ENCODE data around the gene SNX14.

SNX14 gene

DNA sequence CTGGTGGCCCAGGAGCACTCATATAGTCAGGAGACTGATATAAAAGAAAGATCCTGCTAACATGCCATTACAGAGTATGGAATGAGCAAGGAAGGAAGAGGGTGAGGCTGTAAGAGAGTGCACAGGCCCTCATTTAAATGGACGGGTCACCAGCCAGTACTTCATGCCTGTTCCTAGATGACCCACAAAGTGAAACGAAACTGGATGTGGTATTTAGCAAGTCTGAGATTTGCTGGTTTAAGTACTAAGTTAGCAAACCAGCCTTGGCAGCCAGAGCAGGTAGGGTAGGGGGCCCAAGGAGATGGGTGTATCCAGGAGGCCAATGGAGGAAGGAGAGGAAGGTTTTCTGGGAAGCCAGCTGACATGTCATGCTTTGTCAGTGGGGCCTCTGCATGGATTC lies 127.9 kb downstream of the SNX14 start:
- in situ Hi-C loops (cut with HindIII; ENCODE audit: low sequenced_read_pairs) = loop anchor here (10.0 kb wide), 1 partner anchor 209 kb away; no protein-coding TSS in a partner anchor

DNA sequence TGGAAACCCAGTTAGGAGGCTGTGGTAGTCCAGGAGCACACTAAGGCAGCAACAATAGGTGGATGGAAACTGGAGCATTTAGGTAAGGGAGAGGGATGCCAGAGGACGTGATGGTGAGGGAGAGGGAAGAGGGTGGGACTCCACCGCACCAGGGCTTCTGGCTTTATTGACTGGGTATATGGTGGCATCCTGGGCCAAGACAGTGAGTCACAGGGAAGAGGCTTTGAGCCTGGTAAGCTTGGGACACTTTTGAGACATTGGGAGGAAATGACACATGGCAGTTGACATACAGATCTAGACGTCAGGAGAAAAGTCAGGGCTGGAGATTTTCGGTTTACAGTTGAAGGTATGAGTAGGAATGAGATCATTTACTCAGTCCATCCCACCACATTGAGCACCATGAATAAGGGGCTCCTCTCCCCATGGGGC lies 128.9 kb downstream of the SNX14 start:
- in situ Hi-C loops (cut with HindIII; ENCODE audit: low sequenced_read_pairs) = loop anchor here (10.0 kb wide), 1 partner anchor 210 kb away; no protein-coding TSS in a partner anchor

DNA sequence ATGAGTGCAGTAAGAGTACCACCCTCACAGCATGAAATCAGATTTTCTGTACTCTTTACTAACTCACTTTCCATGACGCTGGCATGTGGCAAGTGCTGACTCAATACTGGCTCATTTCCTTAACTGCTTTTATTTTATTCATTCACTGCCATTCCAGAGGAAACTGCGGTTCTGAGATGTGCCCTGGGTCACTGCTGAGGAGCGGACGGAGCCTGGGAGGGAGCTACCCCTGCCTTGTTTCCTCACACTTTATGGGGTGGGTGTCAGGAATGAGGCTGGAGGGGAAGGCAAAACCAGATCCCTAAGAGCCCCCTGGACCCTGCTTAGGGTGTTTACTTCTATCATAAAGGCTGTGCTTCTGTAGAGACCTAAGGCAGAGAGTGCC lies 129.4 kb downstream of the SNX14 start:
- in situ Hi-C loops (cut with HindIII; ENCODE audit: low sequenced_read_pairs) = loop anchor here (10.0 kb wide), 1 partner anchor 211 kb away; no protein-coding TSS in a partner anchor

DNA sequence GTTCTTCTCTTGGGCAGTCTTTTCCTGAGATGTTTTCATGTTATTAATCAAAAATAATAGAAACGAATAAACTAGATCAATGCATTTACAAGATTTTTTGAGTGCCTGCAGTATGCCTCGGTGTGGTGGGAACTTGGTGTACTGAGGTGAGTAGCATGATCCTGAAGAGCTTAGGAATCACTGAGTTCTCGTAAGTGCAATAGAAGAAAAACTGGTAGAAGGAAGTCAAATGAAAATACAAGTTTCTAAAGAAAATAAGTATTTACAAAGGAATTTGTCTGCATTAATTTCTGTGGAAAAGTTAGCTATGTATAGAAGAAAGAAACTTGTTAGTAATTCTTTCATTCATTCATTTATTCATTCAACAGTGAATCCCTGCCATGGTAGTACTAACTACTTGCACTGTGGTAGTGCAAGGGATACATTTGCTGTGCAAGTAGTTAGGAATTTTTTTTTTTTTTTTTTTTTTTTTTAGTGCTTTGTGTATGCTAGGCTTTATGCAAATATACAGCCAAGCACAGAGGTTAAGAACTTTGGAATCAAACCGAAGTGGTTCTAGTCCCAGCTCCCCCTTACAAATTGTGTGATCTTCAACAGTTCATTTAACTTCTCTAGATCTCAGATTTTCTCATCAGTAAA lies 129.9 kb downstream of the SNX14 start:
- in situ Hi-C loops (cut with HindIII; ENCODE audit: low sequenced_read_pairs) = loop anchor here (10.0 kb wide), 1 partner anchor 211 kb away; no protein-coding TSS in a partner anchor

DNA sequence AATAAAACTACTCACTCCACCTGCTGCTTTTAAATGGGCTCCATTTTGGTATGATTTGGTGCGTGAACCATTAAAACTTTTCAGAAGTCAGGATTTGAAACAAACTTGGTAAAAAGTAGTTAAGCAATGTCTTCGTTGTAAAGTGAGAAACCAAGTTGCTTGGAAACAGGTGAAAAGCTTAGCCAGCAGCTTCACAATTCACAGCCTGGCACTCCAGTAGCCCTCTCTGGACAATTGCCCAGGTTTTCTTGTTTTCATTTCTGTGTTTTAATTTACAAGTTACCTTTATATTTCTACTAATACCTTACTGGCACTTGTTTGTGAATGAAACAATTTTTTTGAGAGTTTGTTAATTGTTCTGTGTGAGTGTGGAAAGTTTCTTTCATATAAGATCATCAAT lies 131.0 kb downstream of the SNX14 start:
- in situ Hi-C loops (cut with HindIII; ENCODE audit: low sequenced_read_pairs) = loop anchor here (10.0 kb wide), 1 partner anchor 212 kb away; no protein-coding TSS in a partner anchor

DNA sequence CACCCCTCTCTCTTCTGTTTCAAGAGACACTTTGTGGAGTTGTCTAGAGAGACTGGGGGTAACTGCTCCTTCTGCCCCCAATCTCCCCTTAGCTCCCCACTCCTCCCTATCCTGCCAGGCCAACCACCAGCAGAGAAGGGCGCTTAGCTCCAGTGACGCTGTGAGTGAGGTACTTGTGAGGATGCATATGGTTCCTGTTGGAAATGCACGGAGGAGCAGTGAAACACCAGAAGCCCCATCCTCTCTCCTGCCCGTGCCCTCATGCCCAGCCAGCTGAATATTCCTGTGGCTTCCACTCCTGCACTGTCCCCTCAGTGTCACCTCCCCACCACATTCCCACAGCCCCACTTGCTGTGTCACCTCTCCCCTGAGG lies 131.9 kb downstream of the SNX14 start:
- in situ Hi-C loops (cut with HindIII; ENCODE audit: low sequenced_read_pairs) = loop anchor here (10.0 kb wide), 1 partner anchor 213 kb away; no protein-coding TSS in a partner anchor

DNA sequence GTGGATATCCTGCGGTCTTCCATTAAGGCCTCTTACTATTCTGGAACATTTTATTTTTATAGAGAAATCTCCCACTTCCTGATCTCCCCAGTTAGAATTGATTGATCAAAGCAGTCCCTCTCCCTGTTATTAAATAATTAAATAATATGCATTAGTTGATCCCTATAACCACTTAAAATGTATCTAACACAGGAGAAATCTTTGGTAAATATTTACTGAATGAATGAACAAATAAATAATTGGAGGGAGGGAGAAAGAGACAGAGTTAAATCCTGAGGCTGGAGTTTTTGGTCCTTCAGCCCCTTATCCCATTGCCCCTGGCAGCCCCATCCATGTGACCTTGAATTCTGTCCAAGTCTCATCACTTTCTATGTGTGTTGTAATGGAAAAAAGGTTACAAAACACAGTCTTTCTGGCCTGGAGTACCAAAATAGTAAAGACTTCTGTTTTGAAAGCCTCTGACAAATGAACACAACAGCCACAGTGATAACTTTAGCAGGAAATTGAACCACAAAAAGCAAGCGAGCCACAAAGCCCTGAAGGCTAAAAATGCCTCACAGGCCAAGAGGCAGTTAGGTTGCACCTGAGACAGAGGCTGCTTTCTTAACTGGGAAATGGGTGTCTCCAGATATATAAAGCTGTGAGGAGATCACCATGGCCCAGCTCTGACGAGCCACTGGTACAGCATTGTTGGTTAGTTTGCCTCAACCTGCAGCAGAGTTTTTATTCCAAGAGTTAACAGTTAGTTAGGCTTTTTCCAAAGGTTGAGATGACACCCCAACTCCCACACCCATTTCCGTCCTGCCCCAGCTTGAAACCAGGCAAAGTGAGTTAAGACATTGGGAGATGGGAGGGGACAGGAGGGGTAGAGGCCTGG lies 132.5 kb downstream of the SNX14 start:
- in situ Hi-C loops (cut with HindIII; ENCODE audit: low sequenced_read_pairs) = loop anchor here (10.0 kb wide), 1 partner anchor 214 kb away; no protein-coding TSS in a partner anchor

DNA sequence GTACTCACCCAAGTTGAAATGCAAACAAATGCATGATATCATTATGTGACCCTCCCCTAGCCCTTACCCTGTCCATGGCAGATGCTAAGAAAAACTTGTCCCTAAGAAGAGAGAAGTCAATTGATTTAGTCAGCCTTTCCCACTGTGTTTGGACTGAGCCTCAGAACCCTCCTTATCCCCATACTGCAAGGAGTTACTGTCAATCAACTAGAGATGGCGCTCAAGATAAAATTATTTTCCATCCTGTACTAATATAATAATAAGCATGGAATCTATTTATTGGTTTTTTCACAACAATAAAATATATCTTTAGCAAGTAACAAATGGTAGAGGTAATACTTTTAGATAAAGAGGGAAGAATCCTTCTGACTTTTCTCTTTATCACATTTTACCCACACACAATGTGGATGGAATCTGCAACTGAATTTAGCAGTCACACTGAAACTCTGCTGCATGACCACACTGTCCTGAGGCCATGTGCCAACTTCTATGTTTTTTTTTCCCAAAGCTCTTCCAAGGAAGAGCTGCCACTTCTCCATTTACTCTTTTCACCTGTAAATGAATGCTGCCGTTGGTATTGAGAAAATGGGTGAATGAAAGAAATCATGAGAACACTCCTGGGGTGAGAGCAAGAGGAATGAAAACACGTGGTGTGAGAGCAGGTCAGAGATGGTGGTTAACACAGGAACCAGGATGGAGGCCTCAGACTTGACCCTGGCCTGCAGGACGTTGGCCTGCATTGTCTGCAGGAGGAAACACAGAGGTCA lies 133.3 kb downstream of the SNX14 start:
- in situ Hi-C loops (cut with HindIII; ENCODE audit: low sequenced_read_pairs) = loop anchor here (10.0 kb wide), 1 partner anchor 214 kb away; no protein-coding TSS in a partner anchor

DNA sequence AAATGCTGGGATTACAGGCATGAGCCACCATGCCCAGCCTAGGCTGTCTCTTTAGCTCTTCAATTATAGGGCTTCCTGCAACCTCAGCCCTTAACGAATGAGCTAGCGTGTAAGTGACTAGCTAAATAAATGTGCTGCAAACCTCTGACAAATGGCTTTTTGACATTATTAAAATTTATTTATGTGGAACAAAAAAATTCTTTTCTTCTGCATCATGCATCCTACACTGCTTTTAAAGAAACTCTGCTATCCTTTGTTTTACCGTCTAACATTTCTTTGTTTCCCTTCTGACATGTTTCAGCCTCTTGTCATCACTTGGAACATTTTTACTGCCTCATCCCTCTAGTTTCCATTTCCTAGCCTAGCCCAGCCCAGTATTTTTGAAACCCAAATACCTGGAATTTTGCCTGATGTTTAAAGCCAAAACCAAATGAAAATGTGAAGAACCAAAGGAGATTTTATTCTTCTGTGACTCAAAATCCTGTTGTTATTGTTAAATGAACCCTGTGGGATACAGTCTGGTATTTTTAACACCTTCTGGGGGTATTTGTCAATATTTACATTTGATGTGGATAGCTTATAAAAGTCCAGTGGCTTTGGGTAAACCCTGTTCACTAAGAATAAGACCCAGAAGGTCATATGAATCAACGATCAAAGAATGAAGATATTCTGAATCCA lies 134.3 kb downstream of the SNX14 start:
- in situ Hi-C loops (cut with HindIII; ENCODE audit: low sequenced_read_pairs) = loop anchor here (10.0 kb wide), 1 partner anchor 95 kb away; no protein-coding TSS in a partner anchor

DNA sequence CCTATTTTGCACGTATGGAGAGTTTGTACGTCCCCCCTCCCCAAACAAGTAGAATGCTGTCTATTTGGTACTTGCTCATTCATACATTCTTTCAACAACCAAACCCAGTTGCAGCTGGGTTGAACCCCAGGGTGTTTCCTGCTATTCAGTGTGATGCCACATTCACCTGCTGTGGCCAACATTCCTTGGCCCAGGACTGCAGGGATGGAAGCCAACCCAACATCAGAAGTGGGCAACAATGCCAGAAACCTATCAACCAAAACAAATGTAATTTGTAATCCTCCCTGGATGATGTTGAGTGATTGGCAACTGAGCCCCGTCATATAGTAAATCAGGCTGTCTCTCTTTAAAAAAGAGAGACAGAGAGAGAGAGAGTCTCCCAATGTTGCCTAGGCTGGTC lies 134.9 kb downstream of the SNX14 start:
- in situ Hi-C loops (cut with HindIII; ENCODE audit: low sequenced_read_pairs) = loop anchor here (10.0 kb wide), 1 partner anchor 94 kb away; no protein-coding TSS in a partner anchor

DNA sequence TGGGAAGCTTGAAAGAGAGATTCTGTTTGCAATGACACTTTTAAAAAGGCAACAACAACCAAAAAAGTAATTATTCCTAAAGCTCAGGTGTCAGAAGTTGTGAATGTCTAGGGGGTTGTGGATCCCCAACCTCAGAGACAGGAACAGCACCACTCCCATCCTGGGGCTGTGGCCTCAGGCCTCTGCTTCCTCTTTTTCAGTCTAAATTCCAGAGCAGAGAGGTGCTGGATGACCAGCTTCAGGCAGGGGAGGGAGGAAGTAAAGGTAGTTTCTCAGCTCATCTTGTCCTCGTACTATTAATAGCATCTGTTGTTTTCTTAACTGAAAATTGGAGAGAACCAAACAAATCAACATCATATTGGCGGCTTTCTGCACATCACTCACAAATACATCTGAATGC lies 135.5 kb downstream of the SNX14 start:
- in situ Hi-C loops (cut with HindIII; ENCODE audit: low sequenced_read_pairs) = loop anchor here (10.0 kb wide), 1 partner anchor 93 kb away; no protein-coding TSS in a partner anchor

DNA sequence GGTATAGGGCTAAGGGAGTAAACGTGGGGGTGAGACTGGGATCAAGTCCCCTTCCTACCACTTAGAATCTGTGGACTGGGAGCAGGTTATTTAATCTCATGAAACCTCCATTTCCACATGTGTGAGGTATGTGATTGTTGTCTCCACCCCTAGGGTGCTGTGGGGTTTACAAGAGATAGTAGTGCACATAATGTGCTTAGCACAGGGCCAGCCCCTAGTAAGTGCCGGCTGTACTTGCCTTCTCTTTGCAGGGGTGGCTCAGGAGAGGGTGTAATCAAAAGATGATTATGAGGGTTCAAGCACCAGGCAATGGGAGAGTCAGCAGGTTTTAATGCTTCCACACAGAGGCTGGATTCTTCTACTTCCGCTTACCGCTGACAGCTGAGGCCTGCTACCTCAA lies 136.9 kb downstream of the SNX14 start:
- in situ Hi-C loops (cut with HindIII; ENCODE audit: low sequenced_read_pairs) = loop anchor here (10.0 kb wide), 1 partner anchor 92 kb away; no protein-coding TSS in a partner anchor

All from endothelial cell of hepatic sinusoid (primary cell).